IMR-90 (cell line): Measurements from ENCODE around the gene SSR2. TPM values are rescaled to one million over a fixed set of nuclear protein-coding genes. Genes with fewer than 3 reads are reported as not detected.

Experiments
- ATAC-seq: fragments of 200-7000 bp; cut with Tn5 transposase; 2 replicates; pipeline ENCODE4 v1.9.1; 2020; ENCODE audit warnings: low read depth, mild to moderate bottlenecking, moderate library complexity
- BruUV-seq: library from RNA; stranded (reverse); fragments of 400-500 nt; replicated peaks from 2 replicates; lab custom pipeline; 2021; lab: Mats Ljungman, UMichigan
- CTCF ChIA-PET: fragments of 300-600 bp; formaldehyde crosslinking; extraction: SDS; loops from one replicate; lab custom pipeline; 2021; ENCODE audit warnings: antibody characterized with exemption; lab: Yijun Ruan, JAX
- POLR2A ChIA-PET: fragments of 300-600 bp; sonication (Branson Sonifier 250); formaldehyde crosslinking; loops from one replicate; lab custom pipeline; 2022; ENCODE audit warnings: antibody characterized with exemption; ENCODE audit not compliant: unreplicated experiment; lab: Charles Lee
- DNase-seq: peaks from one replicate; pipeline ENCODE4 v3.0.0; 2013
- H2AFZ ChIP-seq: replicated peaks from 2 replicates; pipeline ENCODE3; 2013; ENCODE audit warnings: low read length, mild to moderate bottlenecking; ENCODE audit not compliant: poor library complexity
- H2AK5ac ChIP-seq: 2 replicates; pipeline ENCODE4 v1.6.1; 2013; ENCODE audit warnings: low read depth, low read length, inconsistent platforms
- H2AK9ac ChIP-seq: replicated peaks from 2 replicates; pipeline ENCODE3; 2013; ENCODE audit warnings: mild to moderate bottlenecking, low read depth, low read length, moderate library complexity; ENCODE audit not compliant: poor library complexity
- H2BK120ac ChIP-seq: 2 replicates; pipeline ENCODE4 v1.6.1; 2013; ENCODE audit warnings: low read depth, low read length, inconsistent platforms
- H2BK15ac ChIP-seq: 3 replicates; pipeline ENCODE4 v1.6.1; 2013; ENCODE audit warnings: low read depth, low read length, inconsistent platforms
- H2BK20ac ChIP-seq: 2 replicates; pipeline ENCODE4 v1.6.1; 2013; ENCODE audit warnings: low read depth, mild to moderate bottlenecking, inconsistent platforms, low read length, moderate library complexity
- H2BK5ac ChIP-seq: 2 replicates; pipeline ENCODE4 v1.6.1; 2013; ENCODE audit warnings: mild to moderate bottlenecking, low read depth, low read length, inconsistent platforms; ENCODE audit not compliant: poor library complexity, severe bottlenecking
- H3K14ac ChIP-seq: replicated peaks from 2 replicates; pipeline ENCODE4 v1.6.1; 2013; ENCODE audit warnings: low read depth, low read length, inconsistent platforms
- H3K18ac ChIP-seq: 2 replicates; pipeline ENCODE4 v1.6.1; 2013; ENCODE audit warnings: low read depth, low read length, control low read depth
- H3K23ac ChIP-seq: 2 replicates; pipeline ENCODE4 v1.6.1; 2013; ENCODE audit warnings: low read depth, low read length, inconsistent platforms
- H3K27ac ChIP-seq: 2 replicates; pipeline ENCODE4 v1.5.1; 2013; ENCODE audit warnings: mild to moderate bottlenecking, control low read depth, low read length; ENCODE audit not compliant: insufficient read depth
- H3K27me3 ChIP-seq: 2 replicates; pipeline ENCODE4 v1.6.1; 2013; ENCODE audit warnings: low read length; ENCODE audit not compliant: control insufficient read depth, insufficient read depth
- H3K36me3 ChIP-seq: 2 replicates; pipeline ENCODE4 v1.6.1; 2013; ENCODE audit warnings: low read length, mixed read lengths; ENCODE audit not compliant: control insufficient read depth, insufficient read depth
- H3K4ac ChIP-seq: 2 replicates; pipeline ENCODE4 v1.6.1; 2013; ENCODE audit warnings: low read depth, low read length, inconsistent platforms
- H3K4me1 ChIP-seq: 2 replicates; pipeline ENCODE4 v1.6.1; 2013; ENCODE audit warnings: low read length, mixed read lengths; ENCODE audit not compliant: control insufficient read depth, insufficient read depth
- H3K4me2 ChIP-seq: 2 replicates; pipeline ENCODE4 v1.6.1; 2013; ENCODE audit warnings: low read depth, mild to moderate bottlenecking, control low read depth, low read length, moderate library complexity
- H3K4me3 ChIP-seq: 2 replicates; pipeline ENCODE4 v1.5.1; 2013; ENCODE audit warnings: low read depth, mild to moderate bottlenecking, control low read depth, low read length, moderate library complexity; ENCODE audit not compliant: insufficient read depth
- H3K56ac ChIP-seq: 2 replicates; pipeline ENCODE4 v1.6.1; 2013; ENCODE audit warnings: low read length, inconsistent platforms; ENCODE audit not compliant: insufficient read depth; ENCODE audit errors: extremely low read depth
- H3K79me1 ChIP-seq, 2 experiments: 2 replicates each; pipeline ENCODE4 v1.6.1; 2013; ENCODE audit warnings: low read length in 2 of 2, inconsistent platforms in 1 of 2, low read depth in 1 of 2
- H3K9ac ChIP-seq: 2 replicates; pipeline ENCODE4 v1.6.1; 2013; ENCODE audit warnings: low read depth, low read length, control low read depth
- H3K9me1 ChIP-seq: 2 replicates; pipeline ENCODE4 v1.6.1; 2013; ENCODE audit warnings: low read length, inconsistent platforms; ENCODE audit not compliant: insufficient read depth
- H3K9me3 ChIP-seq: 2 replicates; pipeline ENCODE4 v1.6.1; 2013; ENCODE audit warnings: low read length; ENCODE audit not compliant: control insufficient read depth, insufficient read depth
- H4K20me1 ChIP-seq: 2 replicates; pipeline ENCODE4 v1.6.1; 2013; ENCODE audit warnings: low read length, inconsistent platforms; ENCODE audit not compliant: insufficient read depth
- H4K5ac ChIP-seq: 2 replicates; pipeline ENCODE4 v1.6.1; 2013; ENCODE audit warnings: mild to moderate bottlenecking, low read depth, low read length, control low read depth
- H4K8ac ChIP-seq, 2 experiments: 2 replicates each; pipeline ENCODE4 v1.6.1; 2013; ENCODE audit warnings: low read depth in 2 of 2, low read length in 2 of 2, control low read depth in 1 of 2, inconsistent platforms in 1 of 2
- H4K91ac ChIP-seq: 2 replicates; pipeline ENCODE4 v1.6.1; 2013; ENCODE audit warnings: low read depth, low read length, inconsistent platforms; ENCODE audit not compliant: insufficient read depth
- CHD1 ChIP-seq: IDR thresholded peaks from 2 replicates; pipeline ENCODE4 v1.6.1; 2012; ENCODE audit warnings: low read depth, low read length, improper control_type of control experiment
- MXI1 ChIP-seq: IDR thresholded peaks from 2 replicates; pipeline ENCODE4 v1.6.1; 2012; ENCODE audit warnings: low read depth, mild to moderate bottlenecking, low read length, moderate library complexity, borderline replicate concordance
- RAD21 ChIP-seq: IDR thresholded peaks from 2 replicates; pipeline ENCODE4 v1.6.1; 2012; ENCODE audit warnings: low read length, improper control_type of control experiment
- WGBS, 2 experiments: methylation state at CpG; one replicate each; pipeline versions ENCODE4 v1.1.5 to v1.1.7; 2013; ENCODE audit warnings: missing lambda C conversion rate in 2 of 2; ENCODE audit not compliant: insufficient read length in 1 of 2; ENCODE audit errors: extremely low coverage in 2 of 2; 5-methylcytosine and 5-hydroxymethylcytosine counted together
- dilution Hi-C: fragments of 300-500 bp; cut with HindIII; formaldehyde crosslinking; loops from one replicate; pipeline ENCODE4 v1.14.3; 2018; ENCODE audit warnings: low sequenced_read_pairs; ENCODE audit not compliant: unreplicated experiment
- in situ Hi-C: fragments of 300-500 bp; cut with MboI; formaldehyde crosslinking; loops from 3 replicates; pipeline ENCODE4 v1.14.3; 2019; ENCODE audit warnings: low sequenced_read_pairs, inconsistent platforms, mixed read lengths
- intact Hi-C: fragments of 100-400 bp; cut with micrococcal nuclease; formaldehyde crosslinking; loops from 2 replicates; pipeline ENCODE4 v1.10.0; 2022
- polyA plus RNA-seq, 3 experiments: library from polyadenylated mRNA; depleted of rRNA; stranded (reverse); fragments of >200 nt; gene quantifications; 2 replicates each; pipeline ENCODE4 v1.2.3, GENCODE V29; 2012; ENCODE audit warnings: low replicate concordance in 1 of 3
- total RNA-seq: library from RNA; depleted of rRNA; stranded (reverse); fragments of >200 nt; gene quantifications from 2 replicates; pipeline ENCODE4 v1.2.3, GENCODE V29; 2012
- TF ChIP-seq, protein P1 (sequence below): conservative IDR thresholded peaks from 2 replicates; pipeline ENCODE4 v1.5.1; 2012; ENCODE audit warnings: mild to moderate bottlenecking, low read depth, low read length, improper control_type of control experiment

SSR2 gene
- total and polyA plus RNA-seq, 2 of the 4 experiments (the other 2 are of a cell fraction): 553 to 1,264 TPM

DNA sequence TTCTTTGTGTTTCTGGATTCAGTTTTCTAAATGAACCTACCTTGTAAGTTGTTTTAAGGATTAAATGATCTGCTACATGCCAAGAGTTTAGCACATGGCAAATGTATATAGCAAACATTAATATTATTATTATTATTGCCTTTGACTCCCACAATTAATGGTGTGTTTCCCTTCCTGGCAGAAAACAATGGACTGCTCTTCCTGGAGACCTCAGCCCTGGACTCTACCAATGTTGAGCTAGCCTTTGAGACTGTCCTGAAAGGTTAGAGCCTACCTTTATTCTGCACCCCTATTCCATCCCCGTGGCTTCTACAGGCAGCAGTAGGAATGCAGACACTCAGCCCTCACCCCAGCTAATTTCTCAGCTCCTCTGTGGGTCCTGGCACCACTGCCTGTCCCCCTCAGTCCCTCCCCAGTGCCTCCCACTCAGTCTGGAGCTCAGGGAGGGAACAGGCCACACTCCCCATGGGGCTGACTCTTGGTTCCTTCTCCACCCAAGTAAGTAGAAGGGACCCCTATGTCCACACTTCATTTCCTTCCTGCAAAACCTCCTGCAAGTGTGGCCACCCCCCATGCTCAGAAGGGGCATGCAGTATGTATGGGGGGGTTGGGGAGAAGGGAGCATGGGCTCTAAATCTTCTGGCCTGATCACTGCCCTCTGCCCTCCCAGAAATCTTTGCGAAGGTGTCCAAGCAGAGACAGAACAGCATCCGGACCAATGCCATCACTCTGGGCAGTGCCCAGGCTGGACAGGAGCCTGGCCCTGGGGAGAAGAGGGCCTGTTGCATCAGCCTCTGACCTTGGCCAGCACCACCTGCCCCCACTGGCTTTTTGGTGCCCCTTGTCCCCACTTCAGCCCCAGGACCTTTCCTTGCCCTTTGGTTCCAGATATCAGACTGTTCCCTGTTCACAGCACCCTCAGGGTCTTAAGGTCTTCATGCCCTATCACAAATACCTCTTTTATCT is 49.0 kb upstream of the SSR2 start:
- Histone ChIP-seq H3K9me1 (peaks cover 9% of the 10 kb centered on the region), H3K23ac (no peak overlapping the region), H2BK120ac (no peak overlapping the region), H3K4me3 (no peak overlapping the region), H4K20me1 (peaks cover 12% of the 10 kb centered on the region; the same call in 1 of the 2 replicates), H3K27me3 (no peaks in the 10 kb centered on the region), H3K27ac (no peak overlapping the region), H3K56ac (no peak overlapping the region), H4K5ac (no peak overlapping the region), H3K36me3 (peaks cover 7% of the 10 kb centered on the region; the same call in 1 of the 2 replicates), H2AFZ (peak overlapping the region; percentile 56), H2BK20ac (no peak overlapping the region), H4K8ac (no peak overlapping the region), H3K79me1 (peaks cover 5 to 15% of the 10 kb centered on the region in 2 experiments; a peak in 2 of 4 replicates), H3K14ac (no peak overlapping the region), H3K4me2 (no peak overlapping the region), H2AK9ac (peak overlapping the region; percentile 81), H2AK5ac (no peak overlapping the region; the same call in 1 of the 2 replicates), H4K91ac (no peak overlapping the region), H3K4me1 (peaks cover 8% of the 10 kb centered on the region), H3K9me3 (no peaks in the 10 kb centered on the region), H3K4ac (no peak overlapping the region), H2BK5ac (no peak overlapping the region), H2BK15ac (no peak overlapping the region), H3K18ac (no peak overlapping the region), H3K9ac (no peak overlapping the region)
- POLR2A ChIA-PET: no interaction called here
- in situ Hi-C loops (loop anchor here (5.0 kb wide), 1 partner anchor 132 kb away; no protein-coding TSS in a partner anchor), intact Hi-C loops (no loop called here), dilution Hi-C loops (no loop called here)
- ATAC-seq: no peak
- CTCF ChIA-PET: no interaction called here
- WGBS, 2 experiments: 90% methylated on average over 2 of the region's 3 CpGs; no CpG with 5 or more reads in 1 of the 2 experiments
- TF ChIP-seq RAD21 (no peak), MXI1 (no peak), CHD1 (no peak)
- TF ChIP-seq, protein P1, sequence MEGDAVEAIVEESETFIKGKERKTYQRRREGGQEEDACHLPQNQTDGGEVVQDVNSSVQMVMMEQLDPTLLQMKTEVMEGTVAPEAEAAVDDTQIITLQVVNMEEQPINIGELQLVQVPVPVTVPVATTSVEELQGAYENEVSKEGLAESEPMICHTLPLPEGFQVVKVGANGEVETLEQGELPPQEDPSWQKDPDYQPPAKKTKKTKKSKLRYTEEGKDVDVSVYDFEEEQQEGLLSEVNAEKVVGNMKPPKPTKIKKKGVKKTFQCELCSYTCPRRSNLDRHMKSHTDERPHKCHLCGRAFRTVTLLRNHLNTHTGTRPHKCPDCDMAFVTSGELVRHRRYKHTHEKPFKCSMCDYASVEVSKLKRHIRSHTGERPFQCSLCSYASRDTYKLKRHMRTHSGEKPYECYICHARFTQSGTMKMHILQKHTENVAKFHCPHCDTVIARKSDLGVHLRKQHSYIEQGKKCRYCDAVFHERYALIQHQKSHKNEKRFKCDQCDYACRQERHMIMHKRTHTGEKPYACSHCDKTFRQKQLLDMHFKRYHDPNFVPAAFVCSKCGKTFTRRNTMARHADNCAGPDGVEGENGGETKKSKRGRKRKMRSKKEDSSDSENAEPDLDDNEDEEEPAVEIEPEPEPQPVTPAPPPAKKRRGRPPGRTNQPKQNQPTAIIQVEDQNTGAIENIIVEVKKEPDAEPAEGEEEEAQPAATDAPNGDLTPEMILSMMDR: no peak
- BruUV-seq: no TSS peak
- no peak for DNase-seq
